Prostate gland (tissue), 2 donors: ENCODE measurements around the gene TMEM245.

Experiments
- POLR2A ChIP-seq: fragments of 450-650 bp; IDR thresholded peaks from one replicate; pipeline ENCODE4 v1.6.1; 2016; ENCODE audit warnings: antibody characterized with exemption, mild to moderate bottlenecking
- TF ChIP-seq, protein P1 (sequence below), 4 experiments: fragments of 200-600 bp in 2 of 4; fragments of 450-650 bp in 2 of 4; sonication (generic) in 2 of 4; IDR thresholded peaks; 1 replicate in 3 of 4; 2 replicates in 1 of 4; pipeline ENCODE4 v1.5.1; 2016 to 2019; ENCODE audit warnings: antibody characterized with exemption in 4 of 4, mild to moderate bottlenecking in 2 of 4, moderate library complexity in 2 of 4

DNA sequence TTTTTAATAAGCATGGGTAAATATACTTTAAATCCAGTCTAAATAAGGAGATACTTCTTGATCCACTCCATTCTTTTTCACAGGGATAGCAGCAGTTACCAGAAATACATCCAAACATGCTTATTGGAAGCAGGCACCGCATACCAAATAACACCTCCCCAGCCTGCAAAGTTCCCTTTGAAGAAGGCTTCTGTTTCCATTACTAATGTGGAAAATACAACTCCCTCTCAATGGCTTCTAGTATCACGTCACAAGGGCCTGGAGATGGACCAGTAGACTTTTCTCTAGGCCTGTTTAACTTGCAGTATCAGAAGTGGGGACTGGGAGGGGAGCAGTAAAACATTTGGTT is 20.8 kb downstream of the TMEM245 start:
- TF ChIP-seq, protein P1, sequence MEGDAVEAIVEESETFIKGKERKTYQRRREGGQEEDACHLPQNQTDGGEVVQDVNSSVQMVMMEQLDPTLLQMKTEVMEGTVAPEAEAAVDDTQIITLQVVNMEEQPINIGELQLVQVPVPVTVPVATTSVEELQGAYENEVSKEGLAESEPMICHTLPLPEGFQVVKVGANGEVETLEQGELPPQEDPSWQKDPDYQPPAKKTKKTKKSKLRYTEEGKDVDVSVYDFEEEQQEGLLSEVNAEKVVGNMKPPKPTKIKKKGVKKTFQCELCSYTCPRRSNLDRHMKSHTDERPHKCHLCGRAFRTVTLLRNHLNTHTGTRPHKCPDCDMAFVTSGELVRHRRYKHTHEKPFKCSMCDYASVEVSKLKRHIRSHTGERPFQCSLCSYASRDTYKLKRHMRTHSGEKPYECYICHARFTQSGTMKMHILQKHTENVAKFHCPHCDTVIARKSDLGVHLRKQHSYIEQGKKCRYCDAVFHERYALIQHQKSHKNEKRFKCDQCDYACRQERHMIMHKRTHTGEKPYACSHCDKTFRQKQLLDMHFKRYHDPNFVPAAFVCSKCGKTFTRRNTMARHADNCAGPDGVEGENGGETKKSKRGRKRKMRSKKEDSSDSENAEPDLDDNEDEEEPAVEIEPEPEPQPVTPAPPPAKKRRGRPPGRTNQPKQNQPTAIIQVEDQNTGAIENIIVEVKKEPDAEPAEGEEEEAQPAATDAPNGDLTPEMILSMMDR (IDR thresholded peaks at IDR 0.05): no peak
- TF ChIP-seq POLR2A: no peak
